GM12872 (cell line): ENCODE data around the gene CST7.

Experiments
- CTCF ChIP-seq: IDR thresholded peaks from 3 replicates; pipeline ENCODE4 v1.5.1; 2011; ENCODE audit warnings: low read depth, mild to moderate bottlenecking, low read length, moderate library complexity; ENCODE audit not compliant: insufficient read depth

The CST7 gene

GRCh38 chr20:25006431-25007167 is 57.5 kb downstream of the CST7 start:
- no peak for TF ChIP-seq CTCF

- TF ChIP-seq CTCF: no peak
Measured at GRCh38 chr20:25007491-25008305, 58.6 kb downstream of the CST7 start.

- TF ChIP-seq CTCF: no peak
Measured at GRCh38 chr20:25008388-25009217, 59.5 kb downstream of the CST7 start.
